Stomach (tissue), 9 donors: ENCODE measurements around the gene PRR15L. TPM values are rescaled to one million over a fixed set of nuclear protein-coding genes. Genes with fewer than 3 reads are reported as not detected.
"Not testable (repeated sequence)": the region's sequence is repeated elsewhere in the genome, so short reads cannot be mapped to it uniquely, and the experiment has no call there.

Source experiments
- DNase-seq, 2 donors: peaks; one replicate each; pipeline versions ENCODE4 v3.0.0 to v3.0.0-alpha.2; 2013 to 2019
- H3K27ac ChIP-seq, 5 donors: fragments of 200-600 bp in 4 of 5; sonication (generic) in 4 of 5; one replicate each; pipeline ENCODE4 v1.5.1; 2013 to 2019; ENCODE audit warnings: mild to moderate bottlenecking in 1 of 5, moderate library complexity in 1 of 5
- H3K27me3 ChIP-seq, 3 donors: fragments of 200-600 bp; sonication (generic); one replicate each; pipeline ENCODE4 v1.5.1; 2017 to 2019; ENCODE audit warnings: mixed run types in 1 of 3
- H3K36me3 ChIP-seq, 4 donors: fragments of 200-600 bp; sonication (generic); 1 replicate in 3 of 4; 2 replicates in 1 of 4; pipeline ENCODE4 v1.5.1; 2016 to 2019
- H3K4me1 ChIP-seq, 4 donors: fragments of 200-600 bp; sonication (generic); one replicate each; pipeline ENCODE4 v1.5.1; 2016 to 2019
- H3K4me3 ChIP-seq, 4 donors: fragments of 200-600 bp; sonication (generic) in 3 of 4; one replicate each; pipeline ENCODE4 v1.5.1; 2016 to 2019; ENCODE audit warnings: mild to moderate bottlenecking in 1 of 4
- H3K9me3 ChIP-seq, 4 donors: fragments of 200-600 bp; sonication (generic); one replicate each; pipeline ENCODE4 v1.5.1; 2016 to 2019
- CTCF ChIP-seq, 7 experiments: fragments of 450-650 bp in 4 of 7; fragments of 200-600 bp in 3 of 7; sonication (generic) in 3 of 7; IDR thresholded peaks; one replicate each; pipeline ENCODE4 v1.5.1; 2016 to 2019; ENCODE audit warnings: antibody characterized with exemption in 7 of 7, control low read depth in 2 of 7, mild to moderate bottlenecking in 1 of 7
- EP300 ChIP-seq: sonication (generic); formaldehyde crosslinking; IDR thresholded peaks from one replicate; pipeline ENCODE4 v1.6.1; 2017; ENCODE audit warnings: antibody characterized with exemption
- POLR2A ChIP-seq, 4 donors: fragments of 450-650 bp; IDR thresholded peaks; one replicate each; pipeline ENCODE4 v1.6.1; 2016; ENCODE audit warnings: antibody characterized with exemption in 4 of 4, control low read depth in 2 of 4, mild to moderate bottlenecking in 1 of 4, moderate library complexity in 1 of 4
- POLR2AphosphoS5 ChIP-seq, 3 donors: sonication (generic); formaldehyde crosslinking; IDR thresholded peaks; one replicate each; pipeline ENCODE4 v1.6.1; 2016; ENCODE audit warnings: antibody characterized with exemption in 3 of 3
- WGBS, 5 donors: extraction: QIAGEN DNeasy Blood & Tissue Kit in 3 of 5; methylation state at CpG; one replicate each; pipeline versions ENCODE4 v1.1.5 to v1.1.7; 2013 to 2018; 5-methylcytosine and 5-hydroxymethylcytosine counted together
- intact Hi-C: fragments of 100-400 bp; cut with DNase I; formaldehyde crosslinking; loops from one replicate; pipeline ENCODE4 v1.15.1; 2023; ENCODE audit warnings: low total_unique reads
- polyA plus RNA-seq, 3 donors: library from polyadenylated mRNA; stranded (reverse); fragments of 200-250 nt; gene quantifications; one replicate each; pipeline ENCODE4 v1.2.3, GENCODE V29; 2013
- total RNA-seq, 5 donors: library from RNA; depleted of rRNA; stranded (reverse); fragments of >200 nt; gene quantifications; one replicate each; pipeline versions ENCODE4 v1.1.0 to v1.2.3, GENCODE V29; 2014 to 2016
- donor health status: healthy with polysubstance abuse.
- donor health status: Bipolar disorder and iron deficiency.
- donor health status: healthy.

PRR15L gene
- total and polyA plus RNA-seq, 8 donors = 23.9 to 102 (median 74.7) TPM

- peaks cover 43 to 82% (median 79%) of the 10 kb centered on the region in 4 donors for H3K36me3 ChIP-seq
- intact Hi-C loops = no loop called here
- TF ChIP-seq POLR2A (IDR thresholded peaks at IDR 0.05) (no peak), EP300 (no peak), POLR2AphosphoS5 (IDR thresholded peaks at IDR 0.05) (no peak), CTCF (IDR thresholded peaks at IDR 0.05) (no peak)
Measured at GRCh38 chr17:47927821-47928400, 29.8 kb downstream of the PRR15L start.

GRCh38 chr17:47925678-47925988 lies 32.0 kb downstream of the PRR15L start:
- no peaks in the 10 kb centered on the region for H3K27me3 ChIP-seq
- no peaks in the 10 kb centered on the region for H3K4me1 ChIP-seq
- no peak for DNase-seq
- no peaks in the 10 kb centered on the region for H3K9me3 ChIP-seq
- no peak overlapping the region for H3K27ac ChIP-seq
- WGBS, 5 donors = 74 to 90% (median 87%) methylated on average over 3 of the region's 3 CpGs
- no peak for TF ChIP-seq POLR2AphosphoS5 (IDR thresholded peaks at IDR 0.05)
- TF ChIP-seq POLR2A (IDR thresholded peaks at IDR 0.05) = no peak
- no peak for TF ChIP-seq CTCF (IDR thresholded peaks at IDR 0.05)
- no peak for TF ChIP-seq EP300
- intact Hi-C loops = no loop called here
- H3K36me3 ChIP-seq = peaks cover 44 to 94% (median 89%) of the 10 kb centered on the region in 4 donors
- no peak overlapping the region for H3K4me3 ChIP-seq

More at GRCh38 chr17:47927821-47928400, 29.8 kb downstream of the PRR15L start:
- Histone ChIP-seq H3K9me3 (no peaks in the 10 kb centered on the region), H3K4me1 (no peaks in the 10 kb centered on the region), H3K27ac (no peak overlapping the region), H3K27me3 (no peaks in the 10 kb centered on the region), H3K4me3 (no peak overlapping the region)
- no peak for DNase-seq
- 89 to 94% (median 92%) methylated on average over 18 to 20 of the region's 20 CpGs for WGBS, 5 donors

- TF ChIP-seq EP300 = no peak
- TF ChIP-seq POLR2A (IDR thresholded peaks at IDR 0.05) = no peak
- Histone ChIP-seq H3K27me3 (no peaks in the 10 kb centered on the region), H3K4me3 (no peak overlapping the region), H3K4me1 (no peaks in the 10 kb centered on the region), H3K36me3 (peaks cover 44 to 88% (median 83%) of the 10 kb centered on the region in 4 donors), H3K9me3 (no peaks in the 10 kb centered on the region), H3K27ac (no peak overlapping the region)
- 85 to 94% (median 91%) methylated on average over 17 to 23 of the region's 23 CpGs for WGBS, 5 donors
- intact Hi-C loops = no loop called here
- no peak for DNase-seq
Measured at GRCh38 chr17:47924785-47925677, 32.7 kb downstream of the PRR15L start.

GRCh38 chr17:47919889-47920288 lies 37.8 kb downstream of the PRR15L start:
- H3K4me1 ChIP-seq = peaks cover 0 to 16% (median 0%) of the 10 kb centered on the region in 4 donors
- H3K27me3 ChIP-seq, intact Hi-C loops, H3K9me3 ChIP-seq, DNase-seq, H3K27ac ChIP-seq, H3K4me3 ChIP-seq: not testable (repeated sequence)
- peaks cover 28 to 70% (median 61%) of the 10 kb centered on the region in 4 donors for H3K36me3 ChIP-seq
- 93 to 96% (median 95%) methylated on average over 14 of the region's 14 CpGs for WGBS, 5 donors

- Histone ChIP-seq H3K36me3 (peaks cover 20 to 62% (median 54%) of the 10 kb centered on the region in 4 donors), H3K4me3 (no peak overlapping the region), H3K9me3 (no peaks in the 10 kb centered on the region), H3K27ac (no peak overlapping the region), H3K4me1 (peaks cover 0 to 25% (median 0%) of the 10 kb centered on the region in 4 donors), H3K27me3 (no peaks in the 10 kb centered on the region)
- no peak for DNase-seq
- intact Hi-C loops = no loop called here
- 91 to 97% (median 92%) methylated on average over 2 of the region's 2 CpGs for WGBS, 5 donors
- TF ChIP-seq POLR2A (IDR thresholded peaks at IDR 0.05) (no peak), EP300 (no peak), POLR2AphosphoS5 (IDR thresholded peaks at IDR 0.05) (no peak), CTCF (IDR thresholded peaks at IDR 0.05) (no peak)
Measured at GRCh38 chr17:47918991-47919390, 38.7 kb downstream of the PRR15L start.
